CD4-positive, alpha-beta T cell (primary cell): ENCODE data around the gene CTSD. TPM values are rescaled to one million over a fixed set of nuclear protein-coding genes. Genes with fewer than 3 reads are reported as not detected.

Source experiments
- ATAC-seq: fragments of 200-7000 bp; cut with Tn5 transposase; one replicate; pipeline ENCODE4 v1.10.0; 2022; ENCODE audit warnings: mild to moderate bottlenecking; ENCODE audit not compliant: poor library complexity
- CTCF ChIA-PET: fragments of 350-600 bp; sonication (Branson Sonifier 250); formaldehyde crosslinking; loops from one replicate; lab custom pipeline; 2021; ENCODE audit warnings: antibody characterized with exemption, inconsistent platforms; lab: Charles Lee
- POLR2A ChIA-PET: fragments of 350-600 bp; sonication (Branson Sonifier 250); formaldehyde crosslinking; loops from one replicate; lab custom pipeline; 2021; ENCODE audit warnings: antibody characterized with exemption, inconsistent platforms; lab: Charles Lee
- DNase-seq, 14 experiments: peaks; one replicate each; pipeline ENCODE4 v3.0.0-alpha.2; 2013 to 2020; ENCODE audit warnings: mixed read lengths in 2 of 14
- H3K27ac ChIP-seq, 2 donors: one replicate each; pipeline versions ENCODE4 v1.5.1 to v1.7.0; 2013; ENCODE audit warnings: low read length in 2 of 2, low read depth in 1 of 2, mild to moderate bottlenecking in 1 of 2
- H3K27me3 ChIP-seq, 2 experiments: 1 replicate in 1 of 2; 2 replicates in 1 of 2; pipeline versions ENCODE4 v1.6.1 to v1.7.0; 2013; ENCODE audit warnings: low read length in 2 of 2, control low read depth in 1 of 2, mild to moderate bottlenecking in 1 of 2, moderate library complexity in 1 of 2; ENCODE audit not compliant: insufficient read depth in 2 of 2, control insufficient read depth in 1 of 2
- H3K36me3 ChIP-seq: one replicate; pipeline ENCODE4 v1.6.1; 2013; ENCODE audit warnings: low read length, control low read depth; ENCODE audit not compliant: insufficient read depth
- H3K4me1 ChIP-seq: one replicate; pipeline ENCODE4 v1.6.1; 2013; ENCODE audit warnings: low read length, control low read depth; ENCODE audit not compliant: insufficient read depth
- H3K4me3 ChIP-seq: one replicate; pipeline ENCODE4 v1.5.1; 2013; ENCODE audit warnings: mild to moderate bottlenecking, low read length, moderate library complexity
- H3K9me3 ChIP-seq, 2 experiments: 1 replicate in 1 of 2; 2 replicates in 1 of 2; pipeline versions ENCODE4 v1.6.1 to v1.7.0; 2013; ENCODE audit warnings: low read length in 2 of 2, mild to moderate bottlenecking in 2 of 2, control low read depth in 1 of 2, moderate library complexity in 1 of 2; ENCODE audit not compliant: control insufficient read depth in 1 of 2, insufficient read depth in 1 of 2
- H3K27ac Mint-ChIP-seq: one replicate; pipeline ENCODE4 v1.8.0; 2020; ENCODE audit warnings: mixed read lengths
- H3K27me3 Mint-ChIP-seq: one replicate; pipeline ENCODE4 v1.8.0; 2021; ENCODE audit warnings: mixed read lengths
- H3K36me3 Mint-ChIP-seq: one replicate; pipeline ENCODE4 v1.8.0; 2021; ENCODE audit warnings: low read depth, mixed read lengths
- H3K4me1 Mint-ChIP-seq: one replicate; pipeline ENCODE4 v1.8.0; 2021; ENCODE audit warnings: low read depth, mixed read lengths
- H3K4me3 Mint-ChIP-seq: one replicate; pipeline ENCODE4 v1.8.0; 2020; ENCODE audit warnings: mild to moderate bottlenecking, mixed read lengths
- H3K9me3 Mint-ChIP-seq: one replicate; pipeline ENCODE4 v1.8.0; 2020; ENCODE audit warnings: mixed read lengths
- CTCF ChIP-seq: fragments of 200-600 bp; IDR thresholded peaks from one replicate; pipeline ENCODE4 v1.8.0; 2022; ENCODE audit warnings: antibody characterized with exemption, mild to moderate bottlenecking
- intact Hi-C, 2 experiments: fragments of 100-400 bp; cut with DNase I in 1 of 2; cut with micrococcal nuclease in 1 of 2; formaldehyde crosslinking; loops; one replicate each; pipeline versions ENCODE4 v1.15.1 to v1.9.0; 2023 to 2025; cut with DNase I, micrococcal nuclease
- total RNA-seq, 174 experiments: library from RNA in 2 of 174; stranded (reverse) in 2 of 174; gene quantifications; one replicate each; pipeline ENCODE4 v1.2.3 and lab custom pipeline; 2021 to 2026

CTSD gene
- total RNA-seq, 2 experiments from 2014 or later = 63.3 to 71.3 TPM

- no peak for DNase-seq
- Histone ChIP-seq H3K4me3 (no peak overlapping the region), H3K36me3 (no peaks in the 10 kb centered on the region), H3K27me3 (peaks cover 0 to 10% of the 10 kb centered on the region in 2 experiments), H3K27ac (no peak overlapping the region), H3K4me1 (peaks cover 9% of the 10 kb centered on the region), H3K9me3 (peaks cover 12 to 26% of the 10 kb centered on the region in 2 experiments)
- peaks cover 21% of the 10 kb centered on the region for H3K4me1 Mint-ChIP-seq
- intact Hi-C loops = loop anchor here in 1 of 2 experiments (5.0 kb wide), 1 partner anchor 43 kb away; no protein-coding TSS in a partner anchor
- peaks cover 29% of the 10 kb centered on the region for H3K27me3 Mint-ChIP-seq
- H3K4me3 Mint-ChIP-seq = no peak overlapping the region
- CTCF ChIA-PET = no interaction called here
- TF ChIP-seq CTCF = no peak
- no peak overlapping the region for H3K27ac Mint-ChIP-seq
- ATAC-seq = no peak
- peaks cover 4% of the 10 kb centered on the region for H3K9me3 Mint-ChIP-seq
- no peaks in the 10 kb centered on the region for H3K36me3 Mint-ChIP-seq
- POLR2A ChIA-PET = no interaction called here
Measured at GRCh38 chr11:1734641-1735081, 29.1 kb downstream of the CTSD start.

GRCh38 chr11:1733716-1734640 lies 29.7 kb downstream of the CTSD start:
- TF ChIP-seq CTCF = no peak
- H3K4me3 ChIP-seq = no peak overlapping the region
- Mint-ChIP-seq H3K27ac (no peak overlapping the region), H3K9me3 (peaks cover 4% of the 10 kb centered on the region), H3K4me3 (no peak overlapping the region), H3K4me1 (peaks cover 26% of the 10 kb centered on the region), H3K27me3 (peaks cover 32% of the 10 kb centered on the region), H3K36me3 (no peaks in the 10 kb centered on the region)
- H3K27me3 ChIP-seq = peaks cover 0 to 13% of the 10 kb centered on the region in 2 experiments
- peaks cover 12 to 26% of the 10 kb centered on the region in 2 experiments for H3K9me3 ChIP-seq
- no peaks in the 10 kb centered on the region for H3K36me3 ChIP-seq
- H3K27ac ChIP-seq = no peak overlapping the region
- intact Hi-C loops = no loop called here
- POLR2A ChIA-PET = interaction anchor here (1.2 kb wide), 1 partner anchor 24 kb away, joined by 3 read pairs; no protein-coding TSS in a partner anchor
- peaks cover 15% of the 10 kb centered on the region for H3K4me1 ChIP-seq
- CTCF ChIA-PET = no interaction called here
- no peak for ATAC-seq
- no peak for DNase-seq

DNA sequence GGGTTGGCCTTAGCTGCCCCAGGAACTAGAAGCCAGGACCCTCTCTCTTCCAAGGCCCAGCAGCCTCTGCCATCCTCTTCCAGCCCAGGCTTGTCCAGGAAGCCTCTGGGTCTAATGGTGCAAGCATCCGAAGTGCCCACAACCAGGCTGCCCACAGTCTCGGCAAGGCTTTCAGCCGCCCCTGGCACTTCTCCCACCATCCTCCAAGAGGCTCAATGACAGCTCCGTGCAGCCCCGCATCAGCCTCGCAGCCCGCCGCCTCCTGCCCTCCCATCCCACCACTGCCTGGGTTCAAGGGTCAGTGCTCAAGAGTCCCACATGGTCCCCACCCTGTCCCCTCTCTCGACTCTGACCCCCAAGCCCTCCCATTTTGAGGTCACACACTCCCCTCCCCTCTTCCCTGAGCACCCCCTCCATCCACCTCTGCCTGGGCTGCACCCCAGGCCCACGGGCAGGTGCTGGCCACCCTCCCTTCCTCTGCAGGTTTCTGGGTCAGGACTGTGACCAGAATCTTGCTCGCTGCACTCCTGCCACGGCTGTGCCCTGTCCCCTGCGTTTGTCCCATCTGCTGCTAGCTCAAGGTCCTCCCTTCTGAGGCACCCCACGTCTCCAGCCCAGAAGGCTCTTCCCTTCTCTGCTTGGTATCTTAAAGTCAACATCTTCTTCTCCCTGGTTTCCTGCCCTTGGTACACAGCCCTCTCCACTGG lies 30.6 kb downstream of the CTSD start:
- Histone ChIP-seq H3K27ac (no peak overlapping the region), H3K27me3 (peaks cover 2 to 19% of the 10 kb centered on the region in 2 experiments), H3K4me1 (peaks cover 17% of the 10 kb centered on the region), H3K9me3 (peaks cover 12 to 26% of the 10 kb centered on the region in 2 experiments), H3K36me3 (no peaks in the 10 kb centered on the region), H3K4me3 (no peak overlapping the region)
- no peak for TF ChIP-seq CTCF
- POLR2A ChIA-PET = interaction anchor here (1.2 kb wide), 1 partner anchor 25 kb away, joined by 3 read pairs; no protein-coding TSS in a partner anchor
- H3K4me3 Mint-ChIP-seq = no peak overlapping the region
- CTCF ChIA-PET = no interaction called here
- ATAC-seq = no peak
- peaks cover 4% of the 10 kb centered on the region for H3K9me3 Mint-ChIP-seq
- no peak overlapping the region for H3K27ac Mint-ChIP-seq
- no peaks in the 10 kb centered on the region for H3K36me3 Mint-ChIP-seq
- peaks cover 30% of the 10 kb centered on the region for H3K4me1 Mint-ChIP-seq
- intact Hi-C loops = no loop called here
- DNase-seq = no peak
- peaks cover 36% of the 10 kb centered on the region for H3K27me3 Mint-ChIP-seq
